H1 (cell line): ENCODE data around the gene PIK3R3. TPM values are rescaled to one million over a fixed set of nuclear protein-coding genes. Genes with fewer than 3 reads are reported as not detected.

Experiments used
- CTCF ChIA-PET: fragments of 300-600 bp; sonication (Branson Sonifier 250); formaldehyde crosslinking; loops from one replicate; lab custom pipeline; 2021; ENCODE audit not compliant: partially characterized antibody; lab: Charles Lee
- POLR2A ChIA-PET: fragments of 300-600 bp; sonication (Branson Sonifier 250); formaldehyde crosslinking; loops from one replicate; lab custom pipeline; 2021; ENCODE audit warnings: inconsistent platforms; ENCODE audit not compliant: partially characterized antibody; lab: Charles Lee
- DNase-seq, 2 experiments: peaks; one replicate each; pipeline versions ENCODE4 v3.0.0 to v3.0.0-alpha.2; 2010 to 2022; ENCODE audit warnings: low spot score in 2 of 2, low read depth in 1 of 2, mixed read lengths in 1 of 2
- FAIRE-seq: peaks from 2 replicates; lab custom pipeline; 2011; peaks lifted over from hg19 to GRCh38; lab: Jason Lieb, UNC
- H2AFZ ChIP-seq: 2 replicates; pipeline ENCODE4 v1.8.1; 2012; ENCODE audit warnings: low read length, inconsistent platforms
- H2AK5ac ChIP-seq: 2 replicates; pipeline ENCODE4 v1.6.1; 2013; ENCODE audit warnings: low read depth, low read length
- H2BK120ac ChIP-seq: replicated peaks from 2 replicates; pipeline ENCODE3; 2013; ENCODE audit warnings: low read depth, low read length, inconsistent platforms
- H2BK12ac ChIP-seq: 2 replicates; pipeline ENCODE4 v1.6.1; 2013; ENCODE audit warnings: low read depth, low read length
- H2BK15ac ChIP-seq: 2 replicates; pipeline ENCODE4 v1.6.1; 2013; ENCODE audit warnings: low read length
- H2BK20ac ChIP-seq: 2 replicates; pipeline ENCODE4 v1.6.1; 2013; ENCODE audit warnings: low read length
- H2BK5ac ChIP-seq: 2 replicates; pipeline ENCODE4 v1.6.1; 2013; ENCODE audit warnings: low read depth, low read length
- H3K14ac ChIP-seq: 2 replicates; pipeline ENCODE4 v1.6.1; 2013; ENCODE audit warnings: inconsistent platforms; ENCODE audit not compliant: insufficient read length
- H3K18ac ChIP-seq: 2 replicates; pipeline ENCODE4 v1.6.1; 2013; ENCODE audit warnings: low read length; ENCODE audit errors: extremely low read depth
- H3K23ac ChIP-seq: 2 replicates; pipeline ENCODE4 v1.6.1; 2013; ENCODE audit warnings: inconsistent platforms; ENCODE audit not compliant: insufficient read length
- H3K23me2 ChIP-seq: 2 replicates; pipeline ENCODE4 v1.6.1; 2013; ENCODE audit warnings: low read depth, low read length
- H3K27ac ChIP-seq: 2 replicates; pipeline ENCODE4 v1.6.1; 2011; ENCODE audit warnings: low read depth, low read length, inconsistent platforms
- H3K27me3 ChIP-seq, 4 experiments: replicated peaks in 1 of 4; 1 replicate in 1 of 4; 2 replicates in 3 of 4; pipeline versions ENCODE4 v1.6.1 to v1.8.1; 2011 to 2013; ENCODE audit warnings: low read length in 3 of 4, mild to moderate bottlenecking in 3 of 4, inconsistent platforms in 2 of 4, mixed read lengths in 2 of 4, moderate library complexity in 1 of 4; ENCODE audit not compliant: control insufficient read depth in 3 of 4, insufficient read depth in 3 of 4; ENCODE audit errors: extremely low read depth in 1 of 4
- H3K36me3 ChIP-seq, 4 experiments: 2 replicates each; pipeline versions ENCODE4 v1.6.1 to v1.8.1; 2011 to 2013; ENCODE audit warnings: mild to moderate bottlenecking in 4 of 4, low read length in 3 of 4, moderate library complexity in 2 of 4, control low read depth in 1 of 4, inconsistent platforms in 1 of 4; ENCODE audit not compliant: insufficient read depth in 4 of 4, control insufficient read depth in 2 of 4
- H3K4ac ChIP-seq: replicated peaks from 2 replicates; pipeline ENCODE3; 2013; ENCODE audit warnings: low read length, low read depth, mixed read lengths, inconsistent platforms; ENCODE audit not compliant: insufficient read length
- H3K4me1 ChIP-seq, 4 experiments: replicated peaks in 1 of 4; 1 replicate in 1 of 4; 2 replicates in 3 of 4; pipeline versions ENCODE4 v1.6.1 to v1.8.1; 2011 to 2013; ENCODE audit warnings: low read length in 3 of 4, inconsistent platforms in 2 of 4, mixed read lengths in 1 of 4; ENCODE audit not compliant: insufficient read depth in 4 of 4, control insufficient read depth in 3 of 4
- H3K4me2 ChIP-seq, 2 experiments: 2 replicates each; pipeline versions ENCODE4 v1.6.1 to v1.8.1; 2011 to 2013; ENCODE audit warnings: low read depth in 2 of 2, low read length in 2 of 2, control low read depth in 1 of 2, inconsistent platforms in 1 of 2, mild to moderate bottlenecking in 1 of 2; ENCODE audit not compliant: insufficient read depth in 1 of 2
- H3K4me3 ChIP-seq, 4 experiments: fragments of 200-600, 300-600 bp in 1 of 4; sonication (generic), shearing (Covaris generic), sonication (Bioruptor Twin) in 1 of 4; 2 replicates each; pipeline versions ENCODE4 v1.5.1 to v1.8.1; 2011 to 2016; ENCODE audit warnings: low read length in 4 of 4, low read depth in 3 of 4, control low read depth in 2 of 4, inconsistent platforms in 2 of 4, mild to moderate bottlenecking in 2 of 4, mixed read lengths in 1 of 4, moderate library complexity in 1 of 4; ENCODE audit not compliant: insufficient read depth in 2 of 4; ENCODE audit errors: extremely low read depth in 1 of 4
- H3K56ac ChIP-seq: replicated peaks from 2 replicates; pipeline ENCODE3; 2013; ENCODE audit warnings: low read depth, mild to moderate bottlenecking, mixed read lengths, low read length, inconsistent platforms; ENCODE audit not compliant: insufficient read length
- H3K79me1 ChIP-seq: 2 replicates; pipeline ENCODE4 v1.6.1; 2013; ENCODE audit warnings: low read depth, low read length, control low read depth
- H3K79me2 ChIP-seq, 2 experiments: 2 replicates each; pipeline versions ENCODE4 v1.6.1 to v1.8.1; 2012 to 2013; ENCODE audit warnings: low read length in 2 of 2, mild to moderate bottlenecking in 2 of 2, inconsistent platforms in 1 of 2; ENCODE audit not compliant: insufficient read depth in 2 of 2, control insufficient read depth in 1 of 2
- H3K9ac ChIP-seq, 4 experiments: replicated peaks in 1 of 4; 1 replicate in 1 of 4; 2 replicates in 3 of 4; pipeline versions ENCODE4 v1.6.1 to v1.8.1; 2011 to 2013; ENCODE audit warnings: low read depth in 3 of 4, low read length in 3 of 4, control low read depth in 2 of 4, mild to moderate bottlenecking in 2 of 4, moderate library complexity in 2 of 4, inconsistent platforms in 1 of 4; ENCODE audit errors: extremely low read depth in 1 of 4
- H3K9me3 ChIP-seq, 2 experiments: 2 replicates each; pipeline versions ENCODE4 v1.6.1 to v1.8.1; 2012 to 2013; ENCODE audit warnings: mild to moderate bottlenecking in 2 of 2, moderate library complexity in 2 of 2, control low read depth in 1 of 2, inconsistent platforms in 1 of 2, low read depth in 1 of 2, low read length in 1 of 2, mixed read lengths in 1 of 2; ENCODE audit not compliant: insufficient read depth in 2 of 2
- H4K20me1 ChIP-seq, 2 experiments: replicated peaks in 1 of 2; 2 replicates each; pipeline versions ENCODE3 to v1.8.1; 2011 to 2013; ENCODE audit warnings: inconsistent platforms in 2 of 2, low read length in 2 of 2, mild to moderate bottlenecking in 1 of 2; ENCODE audit not compliant: insufficient read depth in 2 of 2, control insufficient read depth in 1 of 2
- H4K5ac ChIP-seq: 2 replicates; pipeline ENCODE4 v1.6.1; 2013; ENCODE audit warnings: low read length, low read depth, mixed read lengths, inconsistent platforms; ENCODE audit not compliant: insufficient read length
- H4K8ac ChIP-seq: 2 replicates; pipeline ENCODE4 v1.8.0; 2013; ENCODE audit warnings: mild to moderate bottlenecking, moderate library complexity, low read length, inconsistent platforms; ENCODE audit not compliant: insufficient read depth; ENCODE audit errors: extremely low read depth
- H4K91ac ChIP-seq: replicated peaks from 2 replicates; pipeline ENCODE3; 2013; ENCODE audit warnings: low read length, mixed read lengths, inconsistent platforms; ENCODE audit not compliant: insufficient read length
- CTBP2 ChIP-seq: IDR thresholded peaks from 2 replicates; pipeline ENCODE4 v1.7.0; 2011; ENCODE audit warnings: borderline replicate concordance, mild to moderate bottlenecking, moderate library complexity, mixed read lengths, low read length; ENCODE audit not compliant: insufficient read depth, insufficient read length
- WGBS, 2 experiments: shearing (Covaris generic) in 1 of 2; methylation state at CpG; one replicate each; pipeline versions ENCODE4 v1.1.6 to v1.1.7; 2013 to 2015; ENCODE audit warnings: low lambda C conversion rate in 2 of 2, mixed read lengths in 2 of 2, inconsistent platforms in 1 of 2, low coverage in 1 of 2, missing lambda C conversion rate in 1 of 2; ENCODE audit not compliant: insufficient replicate concordance in 2 of 2, insufficient coverage in 1 of 2, insufficient read length in 1 of 2; ENCODE audit errors: extremely low coverage in 1 of 2, missing lambda C conversion rate in 1 of 2; 5-methylcytosine and 5-hydroxymethylcytosine counted together
- polyA plus RNA-seq, 7 experiments: library from polyadenylated mRNA; depleted of rRNA in 3 of 7; stranded (reverse) in 5 of 7; unstranded in 2 of 7; fragments of >200 nt in 5 of 7; fragments of 200-250 nt in 2 of 7; gene quantifications; 1 replicate in 5 of 7; 2 replicates in 1 of 7; 4 replicates in 1 of 7; pipeline versions ENCODE4 v1.2.1 to v1.2.3, GENCODE V29; 2011 to 2013; ENCODE audit warnings: missing spikeins in 2 of 7, mixed read lengths in 2 of 7
- total RNA-seq: library from RNA; stranded (reverse); fragmentation: NEBNext Ultra II Directional; extraction: Animal tissue kit (Norgen Biotek cat#: 25700); gene quantifications from 2 replicates; pipeline ENCODE4 v1.2.1, GENCODE V29; 2021

PIK3R3 gene
- total and polyA plus RNA-seq, 2 of the 8 experiments (the other 6 are each of a cell fraction or from before 2014, with no cell fraction given), result 5.3 to 13.6 TPM

GRCh38 chr1:46113948-46114347, 18.5 kb downstream of the PIK3R3 start:
- Histone ChIP-seq H2BK120ac (no peak overlapping the region), H4K5ac (no peak overlapping the region), H2BK12ac (no peak overlapping the region), H3K56ac (no peak overlapping the region), H3K27ac (no peak overlapping the region), H3K4me2 (no peak overlapping the region), H3K23me2 (no peaks in the 10 kb centered on the region), H3K4me1 (peaks cover 0 to 3% (median 1%) of the 10 kb centered on the region in 4 experiments; a peak in 4 of 7 replicates), H3K4me3 (no peak overlapping the region), H3K14ac (no peak overlapping the region), H3K9ac (no peak overlapping the region), H2BK15ac (no peak overlapping the region), H3K27me3 (no peaks in the 10 kb centered on the region), H2BK5ac (no peak overlapping the region), H4K8ac (no peak overlapping the region), H3K23ac (no peak overlapping the region), H3K9me3 (no peaks in the 10 kb centered on the region), H2BK20ac (no peak overlapping the region), H2AK5ac (no peak overlapping the region), H4K20me1 (peaks cover 1 to 3% of the 10 kb centered on the region in 2 experiments), H3K79me2 (no peaks in the 10 kb centered on the region), H3K36me3 (no peaks in the 10 kb centered on the region), H4K91ac (no peak overlapping the region), H3K79me1 (no peaks in the 10 kb centered on the region; the same call in 1 of the 2 replicates), H3K18ac (no peak overlapping the region), H2AFZ (no peak overlapping the region), H3K4ac (no peak overlapping the region)
- no peak for TF ChIP-seq CTBP2
- CTCF ChIA-PET, result interaction anchor here (1.0 to 1.1 kb wide), 2 partner anchors 26 to 76 kb away, joined by 3 to 4 read pairs; no protein-coding TSS in a partner anchor
- no peak for DNase-seq
- 95% methylated on average over 5 of the region's 5 CpGs; no CpG with 5 or more reads in 1 of the 2 experiments for WGBS, 2 experiments
- POLR2A ChIA-PET, result no interaction called here
- no peak for FAIRE-seq
